ENCODE results near the gene ACBD4. TPM values are rescaled to one million over a fixed set of nuclear protein-coding genes. Genes with fewer than 3 reads are reported as not detected.

The ACBD4 gene
- total RNA-seq, 1 experiment from 2014 or later = 9.7 TPM

- Mint-ChIP-seq H3K4me3 (no peak overlapping the region), H3K4me1 (peaks cover 32 to 35% of the 10 kb centered on the region in 2 experiments)
- no peaks in the 10 kb centered on the region for H3K79me2 ChIP-seq (ENCODE audit: insufficient read depth, low read length)
Observed at GRCh38 chr17:45129426-45129939, 6.0 kb upstream of the ACBD4 start.

More at GRCh38 chr17:45129426-45129939, 6.0 kb upstream of the ACBD4 start:
- peaks cover 0 to 3% of the 10 kb centered on the region in 2 experiments; a peak in 1 of 5 replicates for H3K9me3 Mint-ChIP-seq
- no peaks in the 10 kb centered on the region for H3K9me3 ChIP-seq (ENCODE audit: control insufficient read depth, low read depth, low read length)
- H4K91ac ChIP-seq (ENCODE audit: insufficient read length, low read depth, low read length) = no peak overlapping the region
- no peak overlapping the region for H3K4ac ChIP-seq (ENCODE audit: low read depth, low read length)
- no peak overlapping the region for H4K5ac ChIP-seq (ENCODE audit: insufficient read length, low read depth, low read length)
- no peak overlapping the region for H3K9ac ChIP-seq (ENCODE audit: extremely low read depth, insufficient read length, low read length)
- no peak overlapping the region for H2BK5ac ChIP-seq (ENCODE audit: insufficient read length, low read length)
- H2BK12ac ChIP-seq (ENCODE audit: insufficient read length, low read depth, low read length) = no peak overlapping the region
- no peaks in the 10 kb centered on the region for H3K79me1 ChIP-seq (ENCODE audit: insufficient read depth, low read depth, low read length, poor library complexity, severe bottlenecking)
- no peak overlapping the region for H2BK120ac ChIP-seq (ENCODE audit: low read depth, low read length, poor library complexity, severe bottlenecking)
- TF ChIP-seq CTCF (conservative IDR thresholded peaks at IDR 0.05) = no peak
- H3K4me2 ChIP-seq (ENCODE audit: insufficient read depth, insufficient read length, low read length) = no peak overlapping the region
- no peak overlapping the region for H3K14ac ChIP-seq (ENCODE audit: insufficient read depth, low read length)
- no peaks in the 10 kb centered on the region for H4K20me1 ChIP-seq (ENCODE audit: control insufficient read depth, insufficient read depth, insufficient read length)
- H3K27ac Mint-ChIP-seq = peak overlapping the region in 2 of 3 experiments; percentile 34 to 93; a peak in 3 of 7 replicates
- no CpG with 5 or more reads among the region's 10 CpGs for WGBS (ENCODE audit: extremely low coverage, insufficient read length, low lambda C conversion rate)
- H3K23ac ChIP-seq (ENCODE audit: insufficient read length, low read depth, low read length) = no peak overlapping the region
- no peak for DNase-seq
- H3T11ph ChIP-seq (ENCODE audit: low read length) = no peak overlapping the region
- H3K27me3 Mint-ChIP-seq (ENCODE audit: low read depth) = no peaks in the 10 kb centered on the region; the same call in 1 of the 2 replicates
- no peak overlapping the region for H2AFZ ChIP-seq (ENCODE audit: low read length)
- no peak overlapping the region for H2BK20ac ChIP-seq (ENCODE audit: low read depth, low read length, poor library complexity, severe bottlenecking)
- no peak overlapping the region for H2BK15ac ChIP-seq (ENCODE audit: low read depth, low read length)
- no peaks in the 10 kb centered on the region; a peak in 1 of 7 replicates for H3K36me3 Mint-ChIP-seq (ENCODE audit: insufficient read depth in 1 of 3, low read depth in 3 of 3)
- no peaks in the 10 kb centered on the region; the same call in 1 of the 2 replicates for H3K4me1 ChIP-seq (ENCODE audit: insufficient read depth, low read length)
- H3K56ac ChIP-seq (ENCODE audit: insufficient read length, low read depth, low read length) = no peak overlapping the region
- H3K27ac ChIP-seq (ENCODE audit: insufficient read length, low read depth, low read length) = no peak overlapping the region
- no peak overlapping the region for H2AK5ac ChIP-seq (ENCODE audit: insufficient read length, low read length)
- peaks cover 7% of the 10 kb centered on the region for H3K23me2 ChIP-seq (ENCODE audit: insufficient read length, low read depth, low read length, poor library complexity, severe bottlenecking)
- H3K18ac ChIP-seq (ENCODE audit: insufficient read length, low read depth, low read length) = no peak overlapping the region
- H4K8ac ChIP-seq (replicated peaks; ENCODE audit: insufficient read length, low read depth, low read length) = no peak overlapping the region
- H3K27me3 ChIP-seq (ENCODE audit: insufficient read depth, low read length) = no peaks in the 10 kb centered on the region

Measured in H9 (cell line).